ENCODE measurements around the gene OR2D2. TPM values are rescaled to one million over a fixed set of nuclear protein-coding genes. Genes with fewer than 3 reads are reported as not detected.

OR2D2 gene
- total and polyA plus RNA-seq, 2 of the 13 experiments (the other 11 are each of a cell fraction or from before 2014, with no cell fraction given) = not detected

DNA sequence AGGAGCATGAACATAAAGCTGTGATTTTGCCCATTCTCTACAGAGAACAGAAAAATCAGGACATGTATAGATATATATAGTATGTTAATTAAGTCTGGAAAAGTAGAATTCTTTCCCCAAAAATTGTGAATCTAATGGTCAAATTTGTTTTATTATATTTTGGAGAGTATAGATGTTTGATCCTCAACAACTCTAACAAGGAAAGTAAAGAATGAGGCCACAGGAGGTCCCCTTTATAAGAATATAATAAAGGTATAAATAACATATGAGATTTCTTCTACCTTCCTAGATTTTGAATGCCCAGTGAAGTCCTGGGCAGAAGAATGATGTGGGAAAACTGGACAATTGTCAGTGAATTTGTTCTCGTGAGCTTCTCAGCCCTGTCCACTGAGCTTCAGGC lies 16.0 kb downstream of the OR2D2 start, which contains the start of gene OR10A4:
Gene OR10A4 (plus strand): TSS at position 301 of the 400 bp plus-strand sequence. CDS start 23 bp downstream, at position 324.
- Histone ChIP-seq H3K4me3 (replicated peaks in 1 of 3; ENCODE audit: insufficient read depth in 1 of 3, low read depth in 2 of 3, low read length in 3 of 3) (no peak within 1 kb of the TSS), H3K27me3 (ENCODE audit: control insufficient read depth in 1 of 2, insufficient read depth in 2 of 2, low read length in 2 of 2) (no peaks in the 10 kb centered on the region), H3K79me2 (ENCODE audit: insufficient read depth, low read length) (no peaks in the 10 kb centered on the region), H3K9ac (ENCODE audit: insufficient read depth, low read depth, low read length) (no peak within 1 kb of the TSS), H3K4me2 (ENCODE audit: low read depth, low read length) (no peak within 1 kb of the TSS), H3K4me1 (ENCODE audit: insufficient read depth, low read length) (no peaks in the 10 kb centered on the region), H4K20me1 (ENCODE audit: insufficient read depth, low read length) (no peaks in the 10 kb centered on the region), H3K27ac (ENCODE audit: extremely low read length, insufficient read depth, low read length) (no peak within 1 kb of the TSS), H2AFZ (ENCODE audit: low read length) (no peak within 1 kb of the TSS), H3K36me3 (replicated peaks in 1 of 2; ENCODE audit: control insufficient read depth in 1 of 2, insufficient read depth in 2 of 2, low read length in 2 of 2) (no peaks in the 10 kb centered on the region), H3K9me3 (ENCODE audit: low read length) (no peaks in the 10 kb centered on the region)
- POLR2A ChIA-PET = no interaction called here
- no peak for ATAC-seq
- BruUV-seq (replicated peaks) = no TSS peak
- WGBS (ENCODE audit: low lambda C conversion rate) = 0% methylated on average over 1 of the region's 1 CpG
- TF ChIP-seq ZNF335 (CRISPR knock-in tag; IDR thresholded peaks at IDR 0.05) = no peak
- no peak for TF ChIP-seq HCFC1 (IDR thresholded peaks at IDR 0.05; ENCODE audit: low read depth, low read length)
- no peak for TF ChIP-seq ZNF234 (CRISPR knock-in tag; conservative IDR thresholded peaks at IDR 0.05)
- TF ChIP-seq TCF7 (IDR thresholded peaks at IDR 0.05; ENCODE audit: low read depth) = no peak
- TF ChIP-seq ISL2 (CRISPR knock-in tag; IDR thresholded peaks at IDR 0.05) = no peak
- no peak for TF ChIP-seq ZNF232 (CRISPR knock-in tag; IDR thresholded peaks at IDR 0.05; ENCODE audit: borderline replicate concordance)
- TF ChIP-seq GABPB1 (CRISPR knock-in tag; IDR thresholded peaks at IDR 0.05) = no peak
- TF ChIP-seq DRAP1 (CRISPR knock-in tag; IDR thresholded peaks at IDR 0.05) = no peak
- TF ChIP-seq ZNF891 (CRISPR knock-in tag; IDR thresholded peaks at IDR 0.05) = no peak
- no peak for TF ChIP-seq ZBTB1 (CRISPR knock-in tag; IDR thresholded peaks at IDR 0.05; ENCODE audit: borderline replicate concordance)
- TF ChIP-seq, protein P1, sequence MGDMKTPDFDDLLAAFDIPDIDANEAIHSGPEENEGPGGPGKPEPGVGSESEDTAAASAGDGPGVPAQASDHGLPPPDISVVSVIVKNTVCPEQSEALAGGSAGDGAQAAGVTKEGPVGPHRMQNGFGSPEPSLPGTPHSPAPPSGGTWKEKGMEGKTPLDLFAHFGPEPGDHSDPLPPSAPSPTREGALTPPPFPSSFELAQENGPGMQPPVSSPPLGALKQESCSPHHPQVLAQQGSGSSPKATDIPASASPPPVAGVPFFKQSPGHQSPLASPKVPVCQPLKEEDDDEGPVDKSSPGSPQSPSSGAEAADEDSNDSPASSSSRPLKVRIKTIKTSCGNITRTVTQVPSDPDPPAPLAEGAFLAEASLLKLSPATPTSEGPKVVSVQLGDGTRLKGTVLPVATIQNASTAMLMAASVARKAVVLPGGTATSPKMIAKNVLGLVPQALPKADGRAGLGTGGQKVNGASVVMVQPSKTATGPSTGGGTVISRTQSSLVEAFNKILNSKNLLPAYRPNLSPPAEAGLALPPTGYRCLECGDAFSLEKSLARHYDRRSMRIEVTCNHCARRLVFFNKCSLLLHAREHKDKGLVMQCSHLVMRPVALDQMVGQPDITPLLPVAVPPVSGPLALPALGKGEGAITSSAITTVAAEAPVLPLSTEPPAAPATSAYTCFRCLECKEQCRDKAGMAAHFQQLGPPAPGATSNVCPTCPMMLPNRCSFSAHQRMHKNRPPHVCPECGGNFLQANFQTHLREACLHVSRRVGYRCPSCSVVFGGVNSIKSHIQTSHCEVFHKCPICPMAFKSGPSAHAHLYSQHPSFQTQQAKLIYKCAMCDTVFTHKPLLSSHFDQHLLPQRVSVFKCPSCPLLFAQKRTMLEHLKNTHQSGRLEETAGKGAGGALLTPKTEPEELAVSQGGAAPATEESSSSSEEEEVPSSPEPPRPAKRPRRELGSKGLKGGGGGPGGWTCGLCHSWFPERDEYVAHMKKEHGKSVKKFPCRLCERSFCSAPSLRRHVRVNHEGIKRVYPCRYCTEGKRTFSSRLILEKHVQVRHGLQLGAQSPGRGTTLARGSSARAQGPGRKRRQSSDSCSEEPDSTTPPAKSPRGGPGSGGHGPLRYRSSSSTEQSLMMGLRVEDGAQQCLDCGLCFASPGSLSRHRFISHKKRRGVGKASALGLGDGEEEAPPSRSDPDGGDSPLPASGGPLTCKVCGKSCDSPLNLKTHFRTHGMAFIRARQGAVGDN (CRISPR knock-in tag; IDR thresholded peaks at IDR 0.05) = no peak
- TF ChIP-seq USF2 (IDR thresholded peaks at IDR 0.05; ENCODE audit: low read depth, low read length) = no peak
- no peak for TF ChIP-seq USF2 (CRISPR knock-in tag; IDR thresholded peaks at IDR 0.05; ENCODE audit: borderline replicate concordance)
- TF ChIP-seq GFI1 (CRISPR knock-in tag; IDR thresholded peaks at IDR 0.05; ENCODE audit: borderline replicate concordance) = no peak
- TF ChIP-seq ZNF484 (CRISPR knock-in tag; IDR thresholded peaks at IDR 0.05; ENCODE audit: borderline replicate concordance, low read depth) = no peak
- TF ChIP-seq EP300 (IDR thresholded peaks at IDR 0.05; ENCODE audit: low read depth in 2 of 2, low read length in 2 of 2) = no peak
- TF ChIP-seq EP300 (CRISPR knock-in tag; IDR thresholded peaks at IDR 0.05; ENCODE audit: borderline replicate concordance) = no peak
- no peak for TF ChIP-seq ZNF431 (CRISPR knock-in tag; IDR thresholded peaks at IDR 0.05; ENCODE audit: borderline replicate concordance, low read depth)
- no peak for TF ChIP-seq ZNF776 (CRISPR knock-in tag; IDR thresholded peaks at IDR 0.05)
- no peak for TF ChIP-seq ZFP90 (CRISPR knock-in tag; IDR thresholded peaks at IDR 0.05; ENCODE audit: borderline replicate concordance)
- no peak for TF ChIP-seq ZNF501 (CRISPR knock-in tag; IDR thresholded peaks at IDR 0.05)
- TF ChIP-seq TBP (CRISPR knock-in tag; IDR thresholded peaks at IDR 0.05) = no peak
- CTCF ChIA-PET (ENCODE audit: low intra/inter-chr PET ratio, low total read pairs) = no interaction called here
- intact Hi-C loops (cut with micrococcal nuclease; ENCODE audit: unreplicated experiment) (no loop called here), in situ Hi-C loops (cut with HindIII; ENCODE audit: extremely low pct_ligation_motif_present, low pct_unique_long_range_greater_than_20kb) (no loop called here)
- DNase-seq (ENCODE audit: low spot score) = no peak
- FAIRE-seq = no peak
